Astrocyte (in vitro differentiated cells and primary cell): ENCODE measurements around the gene AATK. TPM values are rescaled to one million over a fixed set of nuclear protein-coding genes. Genes with fewer than 3 reads are reported as not detected.

Source experiments
- DNase-seq: peaks from one replicate; pipeline ENCODE4 v3.0.0-alpha.2; 2010; ENCODE audit warnings: low read depth
- FAIRE-seq: peaks from 2 replicates; lab custom pipeline; 2011; peaks lifted over from hg19 to GRCh38; lab: Jason Lieb, UNC
- H2AFZ ChIP-seq: 2 replicates; pipeline ENCODE4 v1.6.0; 2012; ENCODE audit warnings: low read depth, low read length, inconsistent platforms
- H3K27ac ChIP-seq: 2 replicates; pipeline ENCODE4 v1.5.1; 2011; ENCODE audit warnings: low read depth, low read length, inconsistent platforms
- H3K27me3 ChIP-seq: 2 replicates; pipeline ENCODE4 v1.6.0; 2011; ENCODE audit warnings: low read length, inconsistent platforms; ENCODE audit not compliant: insufficient read depth
- H3K36me3 ChIP-seq: 2 replicates; pipeline ENCODE4 v1.5.1; 2011; ENCODE audit warnings: low read length, inconsistent platforms; ENCODE audit not compliant: insufficient read depth
- H3K4me1 ChIP-seq: 2 replicates; pipeline ENCODE4 v1.5.1; 2011; ENCODE audit warnings: low read length, inconsistent platforms; ENCODE audit not compliant: insufficient read depth
- H3K4me2 ChIP-seq: 2 replicates; pipeline ENCODE4 v1.6.0; 2012; ENCODE audit warnings: low read length, inconsistent platforms
- H3K4me3 ChIP-seq: 2 replicates; pipeline ENCODE4 v1.5.1; 2011; ENCODE audit warnings: low read depth, mild to moderate bottlenecking, low read length, inconsistent platforms; ENCODE audit not compliant: insufficient read depth
- H3K79me2 ChIP-seq: 2 replicates; pipeline ENCODE4 v1.6.0; 2012; ENCODE audit warnings: mild to moderate bottlenecking, low read length, inconsistent platforms; ENCODE audit not compliant: insufficient read depth
- H3K9ac ChIP-seq: 2 replicates; pipeline ENCODE4 v1.6.0; 2012; ENCODE audit warnings: mild to moderate bottlenecking, low read length, inconsistent platforms
- H3K9me3 ChIP-seq: 2 replicates; pipeline ENCODE4 v1.5.1; 2012; ENCODE audit warnings: low read depth, mild to moderate bottlenecking, low read length, inconsistent platforms; ENCODE audit not compliant: insufficient read depth
- H4K20me1 ChIP-seq: 2 replicates; pipeline ENCODE4 v1.6.0; 2012; ENCODE audit warnings: low read length, inconsistent platforms; ENCODE audit not compliant: insufficient read depth
- H3K27ac Mint-ChIP-seq: one replicate; pipeline ENCODE4 v1.8.0; 2021; ENCODE audit warnings: mild to moderate bottlenecking, mixed read lengths; ENCODE audit not compliant: unreplicated experiment
- H3K27me3 Mint-ChIP-seq: one replicate; pipeline ENCODE4 v1.8.0; 2021; ENCODE audit warnings: low read depth, mixed read lengths; ENCODE audit not compliant: unreplicated experiment
- H3K36me3 Mint-ChIP-seq: one replicate; pipeline ENCODE4 v1.8.0; 2021; ENCODE audit warnings: low read depth, mixed read lengths; ENCODE audit not compliant: unreplicated experiment
- H3K4me1 Mint-ChIP-seq: one replicate; pipeline ENCODE4 v1.8.0; 2021; ENCODE audit warnings: low read depth, mixed read lengths; ENCODE audit not compliant: unreplicated experiment
- H3K4me3 Mint-ChIP-seq: one replicate; pipeline ENCODE4 v1.8.0; 2021; ENCODE audit warnings: mild to moderate bottlenecking, moderate library complexity, mixed read lengths; ENCODE audit not compliant: unreplicated experiment
- H3K9me3 Mint-ChIP-seq: one replicate; pipeline ENCODE4 v1.8.0; 2021; ENCODE audit warnings: mild to moderate bottlenecking, mixed read lengths; ENCODE audit not compliant: unreplicated experiment
- CTCF ChIP-seq: IDR thresholded peaks from 2 replicates; pipeline ENCODE4 v1.5.1; 2011; ENCODE audit warnings: low read depth, mild to moderate bottlenecking, inconsistent platforms, low read length, moderate library complexity; ENCODE audit not compliant: insufficient read depth
- EZH2 ChIP-seq: IDR thresholded peaks from 2 replicates; pipeline ENCODE4 v1.6.1; 2012; ENCODE audit warnings: mild to moderate bottlenecking, low read length, inconsistent platforms; ENCODE audit not compliant: insufficient read depth
- total RNA-seq: library from RNA; stranded (reverse); gene quantifications from 2 replicates; pipeline ENCODE4 v1.2.1, GENCODE V29; 2021

AATK gene
- total RNA-seq, 1 donor from 2014 or later = 0.54 TPM

GRCh38 chr17:81101614-81102306, 64.3 kb downstream of the AATK start:
- no peak overlapping the region for H3K4me3 ChIP-seq
- no peaks in the 10 kb centered on the region for H3K79me2 ChIP-seq
- no peak overlapping the region for H3K27ac ChIP-seq
- H3K27me3 ChIP-seq = no peaks in the 10 kb centered on the region
- H3K36me3 Mint-ChIP-seq = peaks cover 3% of the 10 kb centered on the region
- no peak overlapping the region for H3K4me2 ChIP-seq
- no peak for FAIRE-seq
- H3K27me3 Mint-ChIP-seq = no peaks in the 10 kb centered on the region
- no peaks in the 10 kb centered on the region for H3K9me3 ChIP-seq
- H3K9ac ChIP-seq = no peak overlapping the region
- TF ChIP-seq EZH2 = no peak
- peak; percentile 97 for TF ChIP-seq CTCF
- peaks cover 22% of the 10 kb centered on the region for H3K4me1 ChIP-seq
- peaks cover 8% of the 10 kb centered on the region for H3K4me1 Mint-ChIP-seq
- H4K20me1 ChIP-seq = peaks cover 15% of the 10 kb centered on the region
- H3K9me3 Mint-ChIP-seq = no peaks in the 10 kb centered on the region
- H2AFZ ChIP-seq = no peak overlapping the region
- H3K4me3 Mint-ChIP-seq = no peak overlapping the region
- DNase-seq = peak; percentile 29
- H3K27ac Mint-ChIP-seq = no peak overlapping the region
- no peaks in the 10 kb centered on the region for H3K36me3 ChIP-seq

GRCh38 chr17:81100668-81101067, 65.4 kb downstream of the AATK start:
- no peak overlapping the region for H3K27ac ChIP-seq
- TF ChIP-seq CTCF (no peak), EZH2 (no peak)
- H3K36me3 Mint-ChIP-seq = peaks cover 3% of the 10 kb centered on the region

GRCh38 chr17:81099888-81100287, 66.1 kb downstream of the AATK start:
- H3K4me1 ChIP-seq = peaks cover 40% of the 10 kb centered on the region

More at GRCh38 chr17:81100668-81101067, 65.4 kb downstream of the AATK start:
- no peak for FAIRE-seq
- no peak overlapping the region for H3K4me3 Mint-ChIP-seq
- H4K20me1 ChIP-seq = peaks cover 15% of the 10 kb centered on the region
- H3K9me3 ChIP-seq = no peaks in the 10 kb centered on the region
- H3K27ac Mint-ChIP-seq = no peak overlapping the region
- H3K4me3 ChIP-seq = no peak overlapping the region
- no peaks in the 10 kb centered on the region for H3K36me3 ChIP-seq
- no peak for DNase-seq
- H3K9me3 Mint-ChIP-seq = no peaks in the 10 kb centered on the region
- H3K4me2 ChIP-seq = no peak overlapping the region
- H2AFZ ChIP-seq = no peak overlapping the region
- no peaks in the 10 kb centered on the region for H3K27me3 Mint-ChIP-seq
- peaks cover 18% of the 10 kb centered on the region for H3K4me1 Mint-ChIP-seq
- no peaks in the 10 kb centered on the region for H3K27me3 ChIP-seq
- H3K4me1 ChIP-seq = peaks cover 33% of the 10 kb centered on the region
- no peak overlapping the region for H3K9ac ChIP-seq
- no peaks in the 10 kb centered on the region for H3K79me2 ChIP-seq

More at GRCh38 chr17:81099888-81100287, 66.1 kb downstream of the AATK start:
- Histone ChIP-seq H3K79me2 (no peaks in the 10 kb centered on the region), H3K36me3 (no peaks in the 10 kb centered on the region), H3K27ac (no peak overlapping the region), H3K4me2 (no peak overlapping the region), H3K9me3 (no peaks in the 10 kb centered on the region), H3K4me3 (no peak overlapping the region), H4K20me1 (peaks cover 15% of the 10 kb centered on the region), H3K27me3 (no peaks in the 10 kb centered on the region), H3K9ac (no peak overlapping the region), H2AFZ (no peak overlapping the region)
- TF ChIP-seq EZH2 (no peak), CTCF (no peak)
- FAIRE-seq = no peak
- Mint-ChIP-seq H3K36me3 (peaks cover 3% of the 10 kb centered on the region), H3K4me3 (no peak overlapping the region), H3K9me3 (no peaks in the 10 kb centered on the region), H3K4me1 (peaks cover 22% of the 10 kb centered on the region), H3K27ac (peak overlapping the region; percentile 69), H3K27me3 (no peaks in the 10 kb centered on the region)
- DNase-seq = no peak
